GM19238 (cell line): ENCODE results near the gene C18orf32.
"Not testable (repeated sequence)": the region's sequence is repeated elsewhere in the genome, so short reads cannot be mapped to it uniquely, and the experiment has no call there.

Source experiments
- DNase-seq: peaks from one replicate; pipeline ENCODE4 v3.0.0; 2011; ENCODE audit warnings: low spot score; ENCODE audit not compliant: insufficient read length

Gene C18orf32

DNA sequence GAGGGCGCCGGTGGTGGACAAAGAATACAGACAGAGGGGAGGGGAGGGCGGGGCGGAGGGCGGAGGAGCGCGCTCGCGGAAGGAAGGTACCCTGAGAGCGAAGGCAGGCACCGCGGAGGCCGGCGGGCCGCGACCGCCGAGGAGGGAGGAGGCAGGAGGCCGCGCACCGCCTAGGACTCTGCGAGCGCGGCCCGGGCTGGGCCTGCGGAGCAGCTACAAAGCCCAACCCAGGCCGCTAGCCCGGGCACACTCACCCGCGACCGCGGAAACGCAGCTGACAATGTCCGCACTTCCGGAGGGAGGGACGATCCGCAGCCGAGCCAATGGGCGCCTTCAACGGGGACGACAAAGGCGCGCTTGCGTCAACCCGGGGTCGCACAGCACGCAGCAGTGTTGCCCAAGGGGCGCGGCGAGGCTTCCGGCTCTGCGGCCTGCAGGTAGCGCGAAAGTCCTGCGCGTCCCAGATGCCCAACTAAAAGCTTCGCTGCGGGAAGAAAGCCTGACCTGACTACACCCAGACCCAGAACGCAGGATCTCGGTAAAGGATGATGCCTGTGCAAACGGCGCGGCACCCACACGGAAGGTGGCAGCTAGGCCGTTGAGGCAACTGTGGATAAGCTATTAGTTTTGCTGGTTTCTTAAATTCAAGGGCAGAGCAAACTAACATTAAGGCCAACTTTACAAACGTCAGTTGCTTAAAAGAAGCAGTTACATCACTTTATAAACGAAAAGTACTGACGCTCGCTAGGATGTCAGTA is at the start of gene C18orf32:
C18orf32 (minus strand) TSS at position 282 of the 758 bp plus-strand sequence. CDS start 3,486 bp downstream, outside the sequence.
- DNase-seq: peak; percentile 88

DNA sequence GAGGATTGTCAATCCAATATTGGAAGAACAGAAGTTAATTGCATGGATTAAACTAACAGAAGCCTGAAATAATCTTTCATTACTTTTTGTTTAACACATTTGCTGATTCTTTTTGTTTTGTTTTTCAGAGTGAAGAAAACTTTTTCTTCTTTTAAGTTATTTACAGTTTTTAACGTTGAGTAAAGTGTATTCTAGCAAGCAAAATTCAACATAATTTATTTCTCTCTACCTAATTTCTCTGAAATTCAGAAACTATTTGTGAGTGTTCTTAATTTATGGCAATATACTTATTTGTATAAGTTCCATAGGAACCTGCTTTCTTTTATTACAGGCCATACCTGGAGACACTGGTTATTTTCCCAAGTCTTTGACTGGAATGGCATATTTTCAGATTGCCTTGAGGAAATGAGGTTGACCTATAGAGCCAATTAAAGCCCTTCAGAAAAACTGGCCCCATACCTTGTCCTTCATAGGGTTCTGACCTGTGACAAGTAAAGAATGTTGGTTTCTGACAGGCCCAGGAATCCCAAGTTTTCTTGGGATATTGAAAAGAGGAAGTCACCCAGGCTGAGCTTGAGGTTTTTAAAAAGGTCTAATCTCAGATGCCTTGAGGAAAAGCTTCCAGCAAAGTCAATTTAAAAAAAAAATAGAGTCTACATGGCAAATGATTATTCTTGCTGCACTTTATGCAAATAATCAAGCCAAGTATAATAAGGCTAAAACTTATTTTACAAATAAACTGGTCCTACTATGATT is 48.0 kb upstream of the C18orf32 start:
- DNase-seq: no peak

DNA sequence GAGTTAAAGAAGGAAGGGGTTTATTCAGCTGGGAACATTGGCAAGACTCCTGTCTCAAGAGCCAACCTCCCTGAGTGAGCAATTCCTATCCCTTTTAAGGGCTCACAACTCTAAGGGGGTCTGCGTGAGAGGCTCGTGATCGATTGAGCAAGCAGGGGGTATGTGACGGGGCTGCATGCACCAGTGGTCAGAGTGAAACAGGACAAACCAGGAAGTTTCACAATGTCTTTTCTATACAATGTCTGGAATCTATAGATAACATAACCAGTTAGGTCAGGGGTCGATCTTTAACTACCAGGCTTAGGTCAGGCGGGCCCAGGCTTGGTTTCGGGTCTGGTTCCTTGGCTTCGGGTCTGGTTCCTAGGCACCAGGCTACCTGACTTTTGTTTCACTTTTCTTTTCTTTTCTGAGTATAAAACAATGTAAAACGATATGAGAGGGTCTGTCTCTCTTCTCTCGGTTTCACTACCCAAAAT is 44.7 kb upstream of the C18orf32 start:
- DNase-seq: peak; percentile 11

DNA sequence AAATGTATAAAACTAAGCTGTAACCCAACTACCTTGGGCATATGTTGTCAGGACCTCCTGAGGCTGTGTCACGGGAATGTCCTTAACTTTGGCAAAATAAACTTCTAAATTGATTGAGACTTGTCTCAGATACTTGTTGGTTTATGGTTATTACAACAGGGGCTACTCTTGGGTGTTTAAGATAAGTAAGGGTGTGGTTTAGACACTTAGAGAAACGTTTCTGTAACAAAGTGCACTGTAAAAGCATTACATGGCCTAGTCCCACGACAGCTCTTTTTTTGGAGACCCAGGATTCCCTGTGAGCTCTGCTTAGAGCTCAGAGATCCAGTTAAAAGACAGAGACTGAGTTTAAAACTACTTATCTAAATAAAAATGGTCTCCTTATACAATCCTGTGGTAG is 42.6 kb upstream of the C18orf32 start:
- DNase-seq: no peak

DNA sequence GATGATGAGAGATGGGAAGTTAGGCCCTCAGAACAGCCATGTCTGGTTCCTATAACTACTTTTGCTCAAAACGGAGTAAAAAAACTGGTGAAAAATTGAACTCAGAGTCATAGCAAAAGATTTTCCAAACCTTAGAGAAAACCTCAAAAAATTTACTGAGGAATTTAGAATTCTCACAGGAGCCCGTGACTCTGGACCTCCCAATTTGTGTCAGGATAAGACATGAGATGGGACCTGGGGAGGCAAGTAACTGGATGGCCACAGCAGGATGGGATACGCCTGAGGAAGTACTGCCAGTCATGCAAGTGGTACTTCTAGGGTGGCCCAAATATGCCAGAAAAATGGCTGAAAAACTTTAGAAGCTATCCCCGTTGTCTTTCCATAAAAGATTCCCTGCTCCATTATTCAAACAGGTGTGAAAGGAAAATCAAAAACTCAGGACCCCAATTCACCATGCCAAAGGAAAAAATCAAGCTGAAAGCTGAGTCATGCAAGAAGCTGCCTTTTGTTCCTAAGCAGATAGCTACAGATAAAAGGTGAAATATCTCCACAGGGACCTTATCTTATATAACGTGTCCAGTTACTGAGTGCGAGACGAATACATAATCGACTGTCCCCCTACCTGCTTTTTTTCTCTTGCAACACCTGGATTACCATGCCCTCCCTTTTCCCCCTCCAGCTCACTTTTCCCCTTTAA is 40.7 kb upstream of the C18orf32 start:
- no peak for DNase-seq

DNA sequence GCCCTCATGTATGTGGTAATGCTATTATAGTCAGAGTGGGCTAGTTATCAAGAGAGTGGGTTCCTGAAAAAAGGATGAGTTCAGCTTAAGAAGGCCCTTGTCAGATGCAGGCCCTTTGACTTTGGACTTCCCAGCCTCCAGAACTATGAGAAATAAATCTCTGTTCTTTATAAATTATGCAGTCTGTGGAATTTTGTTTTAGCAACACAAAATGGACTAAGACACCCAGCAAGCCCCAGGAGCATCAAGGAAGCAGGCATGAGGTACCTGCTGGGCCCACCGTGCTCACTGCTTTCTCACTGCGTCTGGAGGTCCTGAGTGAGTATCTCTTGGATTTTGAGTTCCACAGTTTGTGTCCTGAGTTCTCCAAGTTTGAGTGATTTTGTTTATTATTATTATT is 38.9 kb upstream of the C18orf32 start:
- DNase-seq: no peak

DNA sequence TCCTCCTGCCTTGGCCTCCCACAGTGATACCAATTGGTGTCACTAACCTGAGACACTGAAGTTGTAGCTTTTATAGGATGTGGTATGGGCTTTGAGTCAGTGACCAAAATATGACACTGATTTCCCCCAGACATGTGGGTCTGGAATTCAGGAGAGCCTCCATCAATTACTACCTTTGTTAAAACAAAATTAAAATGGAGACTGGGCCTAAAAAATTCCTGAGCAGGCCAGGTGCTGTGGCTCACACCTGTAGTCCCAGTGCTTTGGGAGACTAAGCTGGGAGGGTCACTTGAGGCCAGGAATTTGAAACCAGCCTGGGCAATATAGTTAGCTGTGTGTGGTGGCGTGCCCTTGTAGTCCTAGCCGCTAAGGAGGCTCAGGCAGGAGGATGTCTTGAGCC is 37.9 kb upstream of the C18orf32 start:
- no peak for DNase-seq

DNA sequence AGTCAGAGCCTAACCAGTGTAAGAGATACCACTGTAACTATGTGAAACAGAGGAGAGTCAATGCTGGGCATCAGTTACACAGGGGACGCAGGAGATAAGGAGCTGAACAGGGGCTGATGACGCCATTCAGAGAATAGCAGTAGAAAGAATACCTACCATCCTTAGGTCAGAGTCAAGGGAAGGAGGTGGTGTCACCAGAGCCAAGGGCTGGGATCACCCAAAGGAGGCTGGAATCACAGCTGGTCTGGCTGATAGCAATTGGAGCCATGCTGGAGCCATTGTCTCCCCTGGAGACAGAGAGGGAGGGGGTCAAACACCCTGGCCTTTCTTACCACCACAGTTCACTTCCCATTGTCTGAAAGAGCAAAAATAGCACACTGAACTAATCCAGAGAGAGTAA is 37.3 kb upstream of the C18orf32 start:
- no peak for DNase-seq

DNA sequence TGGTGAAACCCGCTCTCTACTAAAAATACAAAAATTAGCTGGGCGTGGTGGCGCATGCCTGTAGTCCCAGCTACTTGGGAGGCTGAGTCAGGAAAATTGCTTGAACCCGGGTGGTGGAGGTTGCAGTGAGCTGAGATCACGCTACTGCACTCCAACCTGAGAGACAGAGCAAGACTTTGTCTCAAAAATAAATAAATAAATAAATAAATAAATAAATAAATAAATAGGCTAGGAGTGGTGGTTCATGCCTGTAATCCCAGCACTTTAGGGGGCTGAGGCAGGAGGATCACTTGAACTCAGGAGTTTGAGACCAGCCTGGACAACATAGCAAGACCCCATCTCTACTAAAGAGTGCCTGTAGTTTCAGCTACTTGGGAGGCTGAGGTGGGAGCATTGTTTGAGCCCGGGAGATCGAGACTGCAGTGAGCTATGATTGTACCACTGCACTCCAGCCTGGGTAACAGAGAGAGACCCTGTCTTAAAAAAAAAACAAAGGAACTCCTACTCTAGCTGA is 36.6 kb upstream of the C18orf32 start:
- DNase-seq: not testable (repeated sequence)

DNA sequence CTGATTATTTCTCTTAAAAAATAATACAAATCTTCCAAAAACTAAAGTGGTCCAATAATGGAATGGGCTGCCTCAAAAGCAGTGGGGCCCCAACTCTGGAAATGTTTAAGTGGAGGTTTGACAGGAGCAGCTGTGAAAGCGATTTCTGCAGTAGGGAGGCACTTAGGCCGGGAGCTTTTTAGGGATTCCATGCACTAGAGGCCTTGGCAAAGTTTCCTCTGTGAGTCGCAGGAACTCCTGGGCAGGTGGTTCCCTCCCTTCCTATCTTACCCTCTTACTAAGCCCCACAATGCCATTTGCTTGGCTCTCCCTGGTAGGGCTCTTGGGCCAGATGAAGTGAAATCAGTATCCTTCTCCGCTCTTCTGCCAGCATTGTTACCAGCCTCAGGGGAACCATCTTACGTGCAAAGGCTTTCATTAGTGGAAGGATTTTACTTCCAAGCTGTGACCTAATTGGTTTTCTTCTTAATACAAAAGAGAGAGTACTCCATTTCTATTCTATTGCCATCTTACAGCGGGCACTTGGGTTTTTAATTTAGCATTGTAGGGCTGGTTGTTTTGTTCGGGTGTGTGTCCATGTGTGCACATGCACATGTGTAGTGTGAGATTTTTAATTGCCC is 34.3 kb upstream of the C18orf32 start:
- no peak for DNase-seq

DNA sequence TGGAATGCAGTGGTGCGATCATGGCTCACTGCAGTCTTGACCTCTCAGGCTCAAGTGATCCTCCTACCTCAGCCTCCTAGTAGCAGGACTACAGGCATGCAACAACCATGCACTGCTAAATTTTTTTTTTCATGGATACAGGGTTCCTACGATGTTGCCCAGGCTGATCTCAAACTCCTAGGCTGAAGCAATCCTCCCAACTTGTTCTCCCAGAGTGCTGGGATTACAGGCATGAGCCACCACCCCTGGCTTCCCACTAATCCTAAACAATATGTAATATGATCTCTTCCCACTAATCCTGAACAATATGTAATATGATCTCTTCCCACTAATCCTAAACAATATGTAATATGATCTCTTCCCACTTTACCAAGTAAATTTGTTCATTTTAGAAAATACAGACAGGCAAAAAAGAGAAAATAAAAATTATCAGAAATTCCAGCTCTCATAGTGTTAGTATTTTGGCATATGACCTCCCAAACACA is 33.7 kb upstream of the C18orf32 start:
- no peak for DNase-seq

DNA sequence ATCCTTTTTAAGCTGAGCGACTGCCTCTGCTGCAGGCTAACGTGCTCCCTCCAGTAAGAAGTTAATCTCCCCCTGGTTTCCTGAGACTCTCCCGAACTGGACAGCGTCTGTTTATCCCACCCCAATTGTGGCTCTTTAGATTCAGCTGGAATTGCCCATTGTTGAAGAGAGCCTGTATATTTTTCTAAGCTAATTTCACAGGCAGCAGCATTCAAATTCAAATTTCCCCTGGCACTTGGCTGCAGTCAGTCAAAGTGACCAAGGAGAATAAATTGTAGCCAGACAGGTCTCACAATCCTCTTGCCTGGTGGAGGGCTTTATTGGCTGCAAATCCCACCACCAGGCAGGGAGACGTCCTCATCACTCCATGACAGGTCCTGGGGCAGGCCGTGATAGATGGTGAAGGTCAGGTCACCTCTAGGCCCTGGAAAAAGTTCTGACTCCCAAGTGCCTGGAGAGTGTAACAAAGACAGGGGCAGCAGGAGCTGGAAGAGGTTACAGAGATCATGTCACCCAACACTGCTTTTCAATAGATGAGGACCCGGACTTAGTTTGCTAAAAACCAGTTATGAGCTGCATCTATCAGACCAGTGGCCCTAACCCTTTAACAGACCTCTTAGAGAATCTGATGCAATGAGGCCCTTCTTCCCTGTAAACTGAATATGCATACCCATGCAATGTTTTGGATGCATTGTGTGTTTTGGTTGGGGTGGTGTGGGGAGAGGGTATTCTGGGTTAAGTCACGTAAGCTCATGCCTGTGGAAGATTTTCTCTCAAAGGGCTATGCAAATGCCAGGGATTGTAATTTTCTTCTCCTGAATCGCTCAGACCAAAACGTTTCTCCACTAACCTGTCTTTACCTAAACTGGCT is 32.3 kb upstream of the C18orf32 start:
- no peak for DNase-seq

DNA sequence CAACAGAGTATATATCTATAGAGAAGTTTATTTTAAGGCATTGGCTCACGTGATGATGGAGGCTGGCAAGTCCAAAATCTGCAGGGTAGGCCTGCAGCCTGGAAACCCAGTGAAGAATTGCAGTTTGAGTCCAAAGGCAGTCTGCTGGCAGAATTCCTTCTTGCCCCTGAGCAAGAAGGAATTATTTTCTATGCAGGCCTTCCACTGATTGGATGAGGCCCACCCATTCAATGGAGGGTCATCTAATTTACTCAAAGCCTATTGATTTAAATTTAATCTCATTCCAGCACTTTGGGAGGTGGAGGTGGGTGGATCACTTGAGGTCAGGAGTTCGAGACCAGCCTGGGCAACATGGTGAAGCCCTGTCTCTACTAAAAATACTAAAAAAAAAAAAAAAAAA is 30.4 kb upstream of the C18orf32 start:
- no peak for DNase-seq

DNA sequence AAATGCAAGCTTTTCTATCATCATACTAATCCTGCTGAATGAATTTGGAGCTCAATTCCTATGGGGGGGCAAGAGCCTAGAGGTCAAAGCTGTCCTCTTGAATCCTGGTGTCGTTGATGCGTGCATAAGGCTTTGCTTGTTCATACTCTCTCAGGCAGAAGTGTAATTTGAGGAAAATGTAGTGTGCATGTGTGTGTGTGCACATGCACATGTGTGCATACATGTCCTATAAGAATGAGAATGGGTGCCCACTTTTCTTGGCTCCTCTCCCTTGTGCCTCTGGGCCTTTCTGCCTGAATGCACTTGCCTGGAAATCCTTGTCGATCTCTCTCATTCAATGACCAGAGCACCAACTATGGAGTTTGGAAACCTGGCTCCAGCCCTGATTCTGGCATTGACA is 28.5 kb upstream of the C18orf32 start:
- no peak for DNase-seq

DNA sequence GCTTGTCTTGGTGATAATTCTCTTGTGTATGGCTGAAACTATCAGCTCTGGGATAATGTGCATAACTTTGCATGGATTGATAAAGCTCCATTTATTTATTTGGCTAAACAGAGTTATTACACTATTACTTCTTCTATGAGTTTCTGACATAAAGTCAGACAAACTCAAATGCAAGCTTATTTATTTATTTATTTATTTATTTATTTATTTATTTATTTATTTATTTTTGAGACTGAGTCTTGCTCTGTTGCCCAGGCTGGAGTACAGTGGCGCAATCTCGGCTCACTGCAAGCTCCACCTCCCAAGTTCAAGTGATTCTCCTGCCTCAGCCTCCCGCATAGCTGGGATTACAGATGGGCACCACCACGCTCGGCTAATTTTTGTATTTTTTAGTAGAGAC is 28.0 kb upstream of the C18orf32 start:
- DNase-seq: not testable (repeated sequence)

DNA sequence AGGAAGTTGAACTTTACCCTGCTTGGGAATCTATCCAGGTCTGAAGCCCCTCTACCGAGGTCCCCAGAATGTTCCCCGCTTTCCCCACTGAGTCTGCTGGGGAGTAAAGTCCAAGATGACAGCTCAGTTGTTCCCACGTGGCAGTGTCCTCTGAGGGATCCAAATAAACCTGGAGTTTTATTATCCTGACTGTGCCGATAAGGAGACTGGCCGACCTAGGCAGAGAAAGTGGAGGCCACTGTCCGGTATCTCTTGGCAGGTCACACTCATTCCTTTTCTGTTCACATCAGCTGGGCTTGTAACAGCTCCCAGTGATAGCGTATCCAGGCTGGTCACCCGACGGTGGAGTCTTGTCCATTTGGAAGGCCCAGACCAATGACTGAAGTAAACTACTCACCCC is 27.5 kb upstream of the C18orf32 start:
- DNase-seq: no peak

DNA sequence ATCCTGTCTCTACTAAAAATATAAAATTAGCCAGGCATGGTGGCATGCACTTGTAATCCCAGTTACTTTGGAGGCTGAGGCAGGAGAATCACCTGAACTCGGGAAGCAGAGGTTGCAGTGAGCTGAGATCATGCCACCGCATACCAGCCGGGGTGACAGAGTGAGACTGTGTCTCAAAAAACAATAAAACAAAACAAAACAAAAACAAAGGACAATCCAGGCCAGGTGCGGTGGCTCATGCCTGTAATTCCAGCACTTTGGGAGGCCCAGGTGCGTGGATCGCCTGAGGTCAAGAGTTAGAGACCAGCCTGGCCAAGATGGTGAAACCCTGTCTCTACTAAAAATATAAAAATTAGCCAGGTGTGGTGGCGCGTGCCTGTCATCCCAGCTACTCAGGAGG is 25.8 kb upstream of the C18orf32 start:
- DNase-seq: not testable (repeated sequence)

DNA sequence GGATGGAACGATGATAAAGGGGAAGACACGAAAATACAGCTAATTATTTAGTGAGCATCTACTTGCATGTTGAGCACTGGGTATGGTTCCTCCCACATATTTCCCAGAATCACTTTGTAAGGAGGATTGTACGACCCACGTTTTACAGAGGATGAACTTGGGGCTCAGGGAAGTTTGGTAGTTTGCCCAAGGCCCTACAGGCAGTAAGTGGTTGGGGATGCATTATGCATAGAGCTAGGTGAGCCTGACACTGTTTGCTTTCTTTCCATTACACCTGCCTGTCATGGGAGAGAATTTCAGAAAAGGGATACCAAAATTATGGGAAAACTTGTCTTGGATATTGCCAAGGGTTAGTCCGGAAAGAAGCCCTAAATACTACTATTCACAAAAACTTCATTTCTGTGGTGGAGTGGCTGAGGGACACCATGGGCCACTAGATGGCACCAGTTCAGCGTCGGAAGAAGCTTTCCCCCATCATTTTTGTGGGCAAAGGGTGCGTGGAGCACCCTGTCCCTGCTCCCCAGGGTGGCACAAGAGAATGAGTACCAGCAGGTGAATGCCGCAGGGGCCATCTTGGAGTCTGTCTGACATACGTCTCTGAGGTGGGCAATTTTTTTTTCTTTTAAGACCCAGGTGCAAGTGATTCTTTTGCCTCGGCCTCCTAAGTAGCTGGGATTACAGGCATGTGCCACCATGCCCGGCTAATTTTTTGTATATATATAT is 23.5 kb upstream of the C18orf32 start:
- peak; percentile 23 for DNase-seq

DNA sequence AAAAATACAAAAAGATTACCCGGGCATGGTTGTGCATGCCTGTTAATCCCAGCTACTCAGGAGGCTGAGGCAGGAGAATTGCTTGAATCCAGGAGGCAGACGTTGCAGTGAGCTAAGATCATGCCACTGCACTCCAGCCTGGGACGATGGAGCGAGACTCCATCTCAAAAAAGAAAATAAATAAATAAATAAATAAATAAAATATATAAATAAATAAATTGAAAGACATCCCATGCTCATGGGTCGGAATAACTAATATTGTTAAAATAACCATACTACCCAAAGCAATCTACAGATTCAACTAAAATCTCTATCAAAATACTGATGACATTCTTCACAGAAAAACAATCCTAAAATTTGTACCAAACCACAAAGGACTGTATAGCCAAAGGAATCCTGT is 19.4 kb upstream of the C18orf32 start:
- not testable (repeated sequence) for DNase-seq

DNA sequence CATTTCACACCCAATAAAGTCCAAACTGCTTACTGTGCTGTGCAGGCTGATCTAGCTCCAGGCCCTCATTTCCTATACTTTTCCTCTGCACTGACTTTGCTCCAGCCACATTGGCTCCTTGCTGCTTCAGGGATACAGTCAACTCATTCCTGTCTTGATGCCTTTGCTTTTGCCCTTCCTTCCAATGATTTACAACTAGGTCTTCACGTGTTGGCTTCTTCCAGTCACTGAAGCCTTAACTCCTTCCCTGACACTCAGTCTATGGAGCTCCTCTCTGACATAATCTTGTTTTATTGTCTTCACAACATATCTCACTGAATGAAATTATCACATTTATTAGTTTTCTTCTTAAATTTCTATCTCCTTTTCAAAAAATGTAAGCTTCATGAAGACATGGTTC is 16.9 kb upstream of the C18orf32 start:
- DNase-seq: no peak
